Measurements from ENCODE around the gene MPP7.

DNA sequence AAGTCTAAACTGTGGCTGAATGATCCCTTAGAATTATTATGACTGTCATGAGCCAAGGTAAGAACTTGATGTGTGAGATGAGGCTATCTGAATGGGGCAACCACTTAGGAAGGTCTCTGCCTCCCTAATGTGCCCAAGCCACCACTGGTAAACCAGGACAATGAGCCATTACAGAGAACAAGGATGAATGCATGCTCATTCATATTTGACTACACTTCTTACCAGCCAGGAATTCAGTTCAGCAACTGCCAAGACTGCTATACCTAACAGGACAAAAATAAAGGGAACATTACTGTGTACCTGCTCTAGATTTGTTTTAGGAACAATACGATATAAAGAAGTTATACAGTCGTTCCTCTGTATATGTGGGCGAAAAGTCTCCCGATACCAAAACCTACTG is 23.0 kb downstream of the MPP7 start:
- TF ChIP-seq, protein P1, sequence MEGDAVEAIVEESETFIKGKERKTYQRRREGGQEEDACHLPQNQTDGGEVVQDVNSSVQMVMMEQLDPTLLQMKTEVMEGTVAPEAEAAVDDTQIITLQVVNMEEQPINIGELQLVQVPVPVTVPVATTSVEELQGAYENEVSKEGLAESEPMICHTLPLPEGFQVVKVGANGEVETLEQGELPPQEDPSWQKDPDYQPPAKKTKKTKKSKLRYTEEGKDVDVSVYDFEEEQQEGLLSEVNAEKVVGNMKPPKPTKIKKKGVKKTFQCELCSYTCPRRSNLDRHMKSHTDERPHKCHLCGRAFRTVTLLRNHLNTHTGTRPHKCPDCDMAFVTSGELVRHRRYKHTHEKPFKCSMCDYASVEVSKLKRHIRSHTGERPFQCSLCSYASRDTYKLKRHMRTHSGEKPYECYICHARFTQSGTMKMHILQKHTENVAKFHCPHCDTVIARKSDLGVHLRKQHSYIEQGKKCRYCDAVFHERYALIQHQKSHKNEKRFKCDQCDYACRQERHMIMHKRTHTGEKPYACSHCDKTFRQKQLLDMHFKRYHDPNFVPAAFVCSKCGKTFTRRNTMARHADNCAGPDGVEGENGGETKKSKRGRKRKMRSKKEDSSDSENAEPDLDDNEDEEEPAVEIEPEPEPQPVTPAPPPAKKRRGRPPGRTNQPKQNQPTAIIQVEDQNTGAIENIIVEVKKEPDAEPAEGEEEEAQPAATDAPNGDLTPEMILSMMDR (conservative IDR thresholded peaks at IDR 0.05; ENCODE audit: low read depth, low read length): no peak
- TF ChIP-seq EZH2 (IDR thresholded peaks at IDR 0.05; ENCODE audit: borderline replicate concordance, low read depth, low read length, poor library complexity, severe bottlenecking): no peak
